ENCODE measurements around the gene MYOZ3.

MYOZ3 gene

DNA sequence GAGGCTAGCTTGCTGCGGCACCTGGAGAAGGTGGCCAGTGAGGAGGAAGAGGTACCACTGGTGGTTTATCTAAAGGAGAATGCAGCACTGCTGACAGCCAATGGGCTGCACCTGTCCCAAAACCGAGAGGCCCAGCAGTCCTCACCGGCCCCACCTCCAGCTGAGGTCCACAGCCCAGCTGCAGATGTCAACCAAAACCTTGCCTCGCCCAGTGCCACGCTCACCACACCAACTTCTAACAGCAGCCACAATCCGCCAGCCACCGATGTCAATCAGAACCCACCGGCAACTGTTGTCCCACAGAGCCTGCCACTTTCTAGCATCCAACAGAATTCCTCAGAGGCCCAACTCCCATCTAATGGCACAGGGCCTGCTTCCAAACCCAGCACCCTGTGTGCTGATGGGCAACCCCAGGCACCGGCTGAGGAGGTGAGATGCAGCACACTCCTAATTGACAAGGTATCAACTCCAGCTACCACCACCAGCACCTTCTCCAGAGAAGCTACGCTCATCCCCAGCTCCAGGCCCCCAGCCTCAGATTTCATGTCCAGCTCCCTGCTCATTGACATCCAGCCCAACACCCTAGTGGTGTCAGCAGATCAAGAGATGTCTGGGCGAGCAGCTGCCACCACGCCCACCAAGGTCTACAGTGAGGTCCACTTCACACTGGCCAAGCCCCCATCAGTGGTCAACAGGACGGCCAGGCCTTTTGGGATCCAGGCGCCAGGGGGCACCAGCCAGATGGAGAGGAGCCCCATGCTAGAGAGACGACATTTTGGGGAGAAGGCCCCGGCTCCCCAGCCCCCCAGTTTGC, 12.6 kb upstream of the MYOZ3 start:
- TF ChIP-seq, protein P1, sequence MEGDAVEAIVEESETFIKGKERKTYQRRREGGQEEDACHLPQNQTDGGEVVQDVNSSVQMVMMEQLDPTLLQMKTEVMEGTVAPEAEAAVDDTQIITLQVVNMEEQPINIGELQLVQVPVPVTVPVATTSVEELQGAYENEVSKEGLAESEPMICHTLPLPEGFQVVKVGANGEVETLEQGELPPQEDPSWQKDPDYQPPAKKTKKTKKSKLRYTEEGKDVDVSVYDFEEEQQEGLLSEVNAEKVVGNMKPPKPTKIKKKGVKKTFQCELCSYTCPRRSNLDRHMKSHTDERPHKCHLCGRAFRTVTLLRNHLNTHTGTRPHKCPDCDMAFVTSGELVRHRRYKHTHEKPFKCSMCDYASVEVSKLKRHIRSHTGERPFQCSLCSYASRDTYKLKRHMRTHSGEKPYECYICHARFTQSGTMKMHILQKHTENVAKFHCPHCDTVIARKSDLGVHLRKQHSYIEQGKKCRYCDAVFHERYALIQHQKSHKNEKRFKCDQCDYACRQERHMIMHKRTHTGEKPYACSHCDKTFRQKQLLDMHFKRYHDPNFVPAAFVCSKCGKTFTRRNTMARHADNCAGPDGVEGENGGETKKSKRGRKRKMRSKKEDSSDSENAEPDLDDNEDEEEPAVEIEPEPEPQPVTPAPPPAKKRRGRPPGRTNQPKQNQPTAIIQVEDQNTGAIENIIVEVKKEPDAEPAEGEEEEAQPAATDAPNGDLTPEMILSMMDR (IDR thresholded peaks at IDR 0.05) = no peak

DNA sequence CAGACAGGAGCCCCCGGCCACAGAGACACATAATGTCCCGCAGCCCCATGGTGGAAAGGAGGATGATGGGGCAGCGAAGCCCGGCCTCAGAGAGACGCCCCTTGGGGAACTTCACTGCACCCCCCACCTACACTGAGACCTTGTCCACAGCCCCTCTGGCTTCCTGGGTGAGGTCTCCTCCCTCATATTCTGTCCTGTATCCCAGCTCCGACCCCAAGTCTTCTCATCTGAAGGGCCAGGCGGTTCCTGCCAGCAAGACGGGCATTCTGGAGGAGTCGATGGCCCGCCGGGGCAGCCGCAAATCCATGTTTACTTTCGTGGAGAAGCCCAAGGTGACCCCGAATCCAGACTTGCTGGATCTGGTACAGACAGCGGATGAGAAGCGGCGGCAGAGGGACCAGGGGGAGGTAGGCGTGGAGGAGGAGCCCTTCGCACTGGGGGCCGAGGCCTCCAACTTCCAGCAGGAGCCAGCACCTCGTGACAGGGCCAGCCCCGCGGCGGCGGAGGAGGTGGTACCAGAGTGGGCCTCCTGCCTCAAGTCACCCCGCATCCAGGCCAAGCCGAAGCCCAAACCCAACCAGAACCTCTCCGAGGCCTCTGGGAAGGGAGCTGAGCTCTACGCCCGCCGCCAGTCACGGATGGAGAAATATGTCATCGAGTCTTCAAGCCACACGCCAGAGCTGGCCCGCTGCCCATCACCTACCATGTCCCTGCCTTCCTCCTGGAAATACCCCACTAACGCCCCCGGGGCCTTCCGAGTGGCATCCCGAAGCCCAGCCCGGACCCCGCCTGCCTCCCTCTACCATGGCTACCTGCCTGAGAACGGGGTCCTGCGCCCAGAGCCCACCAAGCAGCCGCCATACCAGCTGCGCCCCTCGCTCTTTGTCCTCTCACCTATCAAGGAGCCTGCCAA, 11.7 kb upstream of the MYOZ3 start:
- TF ChIP-seq, protein P1 (IDR thresholded peaks at IDR 0.05) = no peak

GRCh38 chr5:150650021-150651006, 10.7 kb upstream of the MYOZ3 start:
- TF ChIP-seq, protein P1 (IDR thresholded peaks at IDR 0.05) = no peak

GRCh38 chr5:150651382-150651781, 9.7 kb upstream of the MYOZ3 start:
- TF ChIP-seq, protein P1 (IDR thresholded peaks at IDR 0.05) = no peak

- TF ChIP-seq, protein P1 (IDR thresholded peaks at IDR 0.05) = no peak
Measured at GRCh38 chr5:150651924-150652671, 9.0 kb upstream of the MYOZ3 start.

DNA sequence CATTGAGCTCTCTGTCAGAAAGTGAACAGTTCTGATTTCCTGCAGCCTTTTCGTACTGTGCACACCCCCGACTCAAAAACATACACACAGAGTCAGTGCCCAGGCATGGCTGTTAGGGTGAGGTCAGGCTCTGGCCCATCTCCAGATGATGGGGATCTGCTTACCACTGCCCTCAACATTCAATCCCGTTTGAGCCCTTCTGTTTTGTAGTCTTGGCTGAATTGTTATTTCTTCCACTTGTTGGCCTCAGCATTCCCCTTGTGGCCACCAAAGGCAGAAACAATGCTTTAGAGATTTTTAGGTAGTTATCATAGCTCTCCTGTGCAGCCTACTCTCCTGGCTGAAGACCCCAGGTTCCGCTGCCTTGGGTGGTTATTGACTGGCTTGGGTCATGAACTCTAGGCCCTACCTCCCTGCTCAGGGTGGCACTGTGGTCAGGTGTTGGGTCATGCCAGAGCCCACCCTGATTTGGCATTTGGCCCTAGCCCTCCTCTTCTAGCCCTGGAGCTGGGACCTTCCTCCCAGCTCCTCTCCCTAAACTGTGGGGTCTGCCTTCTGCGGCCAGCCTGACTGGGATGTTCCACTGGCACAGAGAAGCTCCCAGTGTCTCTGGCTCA, 7.8 kb upstream of the MYOZ3 start:
- TF ChIP-seq, protein P1 (IDR thresholded peaks at IDR 0.05) = no peak

Data from LNCAP (cell line).